ENCODE measurements around the gene ARHGEF2.
"Not testable (repeated sequence)": the region's sequence is repeated elsewhere in the genome, so short reads cannot be mapped to it uniquely, and the experiment has no call there.

Gene ARHGEF2

DNA sequence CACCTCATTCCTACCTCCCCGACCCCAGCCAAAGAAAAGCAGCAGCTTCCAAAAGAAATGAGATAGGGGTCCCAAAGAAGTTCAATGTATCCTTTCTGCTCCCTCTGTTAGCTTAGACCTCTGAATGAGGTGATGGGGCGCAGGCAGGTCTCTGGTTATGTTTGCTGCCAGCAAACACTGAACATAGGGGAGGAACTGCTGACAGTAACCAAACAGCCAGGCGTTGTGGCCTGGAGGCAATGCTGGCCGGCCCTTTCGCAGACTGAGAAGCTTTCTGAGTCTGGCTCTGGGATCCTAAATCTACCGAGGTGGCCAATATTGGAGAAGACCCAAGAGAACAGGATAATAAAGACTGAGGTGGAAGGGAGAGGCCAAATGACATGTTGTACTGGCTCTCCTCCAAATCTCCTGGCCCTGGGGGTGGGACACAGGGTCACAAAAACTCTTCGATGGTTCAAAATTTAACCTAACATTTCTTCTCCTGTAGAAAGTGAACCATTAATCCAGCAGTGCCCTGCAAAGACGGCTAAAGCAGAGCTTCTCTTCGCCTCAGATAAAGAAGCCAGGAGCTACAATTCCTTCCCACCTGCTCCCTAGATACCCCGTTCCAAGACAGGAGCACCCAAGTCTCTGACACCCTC, 22.8 kb upstream of the ARHGEF2 start:
- no peak for DNase-seq (ENCODE audit: low read depth)
- no peak overlapping the region for H3K4me3 ChIP-seq (ENCODE audit: low read depth, low read length)

DNA sequence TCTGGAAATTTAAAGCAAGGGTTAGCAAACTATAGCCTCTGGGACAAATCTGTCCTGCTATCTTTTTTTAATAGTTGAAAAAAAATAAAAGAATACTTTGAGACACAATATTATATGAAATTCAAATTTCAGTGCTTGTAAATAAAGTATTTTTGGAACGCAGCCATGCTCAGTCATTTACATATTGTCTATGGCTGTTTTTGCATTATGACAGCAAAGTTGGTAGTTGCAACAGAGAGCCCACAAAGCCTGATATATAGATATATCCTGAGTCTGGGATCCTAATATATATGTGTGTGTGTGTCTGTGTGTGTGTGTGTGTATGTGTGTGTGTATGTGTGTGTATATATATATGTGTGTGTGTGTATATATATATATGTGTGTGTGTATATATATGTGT, 21.6 kb upstream of the ARHGEF2 start:
- no peak for DNase-seq (ENCODE audit: low read depth)
- TF ChIP-seq, protein P1, sequence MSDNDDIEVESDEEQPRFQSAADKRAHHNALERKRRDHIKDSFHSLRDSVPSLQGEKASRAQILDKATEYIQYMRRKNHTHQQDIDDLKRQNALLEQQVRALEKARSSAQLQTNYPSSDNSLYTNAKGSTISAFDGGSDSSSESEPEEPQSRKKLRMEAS (IDR thresholded peaks at IDR 0.05; ENCODE audit: low read depth, low read length): no peak
- TF ChIP-seq, protein P2, sequence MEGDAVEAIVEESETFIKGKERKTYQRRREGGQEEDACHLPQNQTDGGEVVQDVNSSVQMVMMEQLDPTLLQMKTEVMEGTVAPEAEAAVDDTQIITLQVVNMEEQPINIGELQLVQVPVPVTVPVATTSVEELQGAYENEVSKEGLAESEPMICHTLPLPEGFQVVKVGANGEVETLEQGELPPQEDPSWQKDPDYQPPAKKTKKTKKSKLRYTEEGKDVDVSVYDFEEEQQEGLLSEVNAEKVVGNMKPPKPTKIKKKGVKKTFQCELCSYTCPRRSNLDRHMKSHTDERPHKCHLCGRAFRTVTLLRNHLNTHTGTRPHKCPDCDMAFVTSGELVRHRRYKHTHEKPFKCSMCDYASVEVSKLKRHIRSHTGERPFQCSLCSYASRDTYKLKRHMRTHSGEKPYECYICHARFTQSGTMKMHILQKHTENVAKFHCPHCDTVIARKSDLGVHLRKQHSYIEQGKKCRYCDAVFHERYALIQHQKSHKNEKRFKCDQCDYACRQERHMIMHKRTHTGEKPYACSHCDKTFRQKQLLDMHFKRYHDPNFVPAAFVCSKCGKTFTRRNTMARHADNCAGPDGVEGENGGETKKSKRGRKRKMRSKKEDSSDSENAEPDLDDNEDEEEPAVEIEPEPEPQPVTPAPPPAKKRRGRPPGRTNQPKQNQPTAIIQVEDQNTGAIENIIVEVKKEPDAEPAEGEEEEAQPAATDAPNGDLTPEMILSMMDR (IDR thresholded peaks at IDR 0.05; ENCODE audit: low read depth, low read length): no peak
- TF ChIP-seq MYC (IDR thresholded peaks at IDR 0.05; ENCODE audit: low read depth, low read length) (no peak), POLR2A (IDR thresholded peaks at IDR 0.05; ENCODE audit: extremely low read depth, insufficient read length) (no peak)
- H3K4me3 ChIP-seq (ENCODE audit: low read depth, low read length): no peak overlapping the region

More for the DNA sequence above, 22.8 kb upstream of the ARHGEF2 start:
- TF ChIP-seq POLR2A (IDR thresholded peaks at IDR 0.05; ENCODE audit: extremely low read depth, insufficient read length): no peak
- TF ChIP-seq, protein P1 (IDR thresholded peaks at IDR 0.05; ENCODE audit: low read depth, low read length): no peak
- TF ChIP-seq, protein P2 (IDR thresholded peaks at IDR 0.05; ENCODE audit: low read depth, low read length): no peak
- TF ChIP-seq MYC (IDR thresholded peaks at IDR 0.05; ENCODE audit: low read depth, low read length): no peak

DNA sequence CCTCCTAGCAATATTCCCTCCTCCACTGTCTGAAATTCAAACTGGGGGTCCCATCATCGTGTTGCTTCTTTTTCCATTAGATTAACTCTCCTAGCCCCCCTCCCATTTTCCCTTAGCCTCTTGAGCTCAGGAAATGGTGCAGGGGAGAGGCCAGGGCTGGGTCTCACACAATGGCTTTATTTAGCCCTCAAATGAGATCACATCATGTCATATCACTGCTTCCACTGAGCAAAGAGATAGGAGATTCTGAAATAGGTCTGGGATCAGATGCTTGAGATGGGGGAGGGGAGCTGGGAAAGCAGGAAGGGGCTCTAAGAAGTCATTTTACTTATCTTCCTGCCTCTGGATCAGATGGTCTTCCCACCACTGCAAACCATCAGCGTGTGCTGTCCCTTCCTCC, 17.8 kb upstream of the ARHGEF2 start:
- DNase-seq (ENCODE audit: low read depth): no peak
- no peak for TF ChIP-seq POLR2A (IDR thresholded peaks at IDR 0.05; ENCODE audit: extremely low read depth, insufficient read length)
- TF ChIP-seq MYC (IDR thresholded peaks at IDR 0.05; ENCODE audit: low read depth, low read length): no peak
- H3K4me3 ChIP-seq (ENCODE audit: low read depth, low read length): no peak overlapping the region

DNA sequence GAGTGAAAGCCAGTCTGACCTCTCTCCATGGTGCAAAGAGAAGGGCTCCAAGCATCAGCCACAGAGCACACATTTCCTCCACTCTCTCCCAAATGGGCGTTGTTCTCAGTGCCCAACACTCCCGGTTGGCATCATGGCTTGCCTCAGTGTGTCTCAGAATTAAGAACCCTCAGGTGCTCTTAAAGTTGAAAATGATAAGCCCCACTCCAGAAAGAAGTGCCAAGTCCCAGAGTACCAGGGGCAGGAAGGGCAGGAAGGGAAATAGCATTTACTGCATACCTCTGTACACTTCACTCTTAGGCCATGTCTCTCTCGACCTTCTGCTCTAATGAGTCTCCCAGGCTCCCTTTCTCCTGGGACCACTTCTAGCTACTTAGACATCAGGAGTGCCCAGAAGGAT, 15.2 kb upstream of the ARHGEF2 start:
- H3K4me3 ChIP-seq (ENCODE audit: low read depth, low read length): no peak overlapping the region
- TF ChIP-seq, protein P2 (IDR thresholded peaks at IDR 0.05; ENCODE audit: low read depth, low read length): no peak
- TF ChIP-seq, protein P1 (IDR thresholded peaks at IDR 0.05; ENCODE audit: low read depth, low read length): no peak
- TF ChIP-seq POLR2A (IDR thresholded peaks at IDR 0.05; ENCODE audit: extremely low read depth, insufficient read length) (no peak), MYC (IDR thresholded peaks at IDR 0.05; ENCODE audit: low read depth, low read length) (no peak)
- no peak for DNase-seq (ENCODE audit: low read depth)

DNA sequence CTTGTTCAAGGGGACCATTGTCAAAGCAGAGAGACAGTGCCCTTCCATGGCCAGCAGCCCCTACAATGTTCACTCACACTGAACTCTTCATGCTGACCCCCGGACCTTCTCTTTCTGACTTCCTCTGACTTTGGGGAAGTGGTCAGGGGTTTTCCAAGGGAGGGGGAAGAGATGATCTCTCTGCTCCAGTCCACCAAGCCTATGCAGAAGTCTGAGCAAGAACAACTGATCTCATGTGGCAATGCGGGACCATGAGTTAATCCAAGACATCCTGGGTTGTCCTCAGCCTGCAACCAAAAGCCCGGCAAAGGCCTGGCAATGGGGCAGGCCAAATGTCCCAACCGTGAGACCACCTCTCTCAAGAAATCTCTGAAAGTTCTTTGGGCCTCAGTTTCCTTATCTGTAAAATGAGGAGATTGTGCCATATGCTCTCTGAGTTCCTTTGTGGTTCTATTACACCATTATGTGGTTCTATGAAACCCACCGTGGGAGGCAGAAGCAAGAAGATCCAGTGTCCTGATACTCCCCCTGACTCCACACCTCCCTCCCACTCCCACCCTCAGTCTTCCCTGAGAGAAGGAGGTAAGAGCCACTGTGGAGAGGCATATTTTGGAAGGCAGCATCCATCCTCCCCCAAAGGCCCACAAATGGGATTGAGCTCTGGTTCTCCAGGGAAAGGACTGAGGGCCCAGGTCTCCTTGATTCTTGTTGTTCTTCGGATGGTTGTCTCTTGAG, 11.8 kb upstream of the ARHGEF2 start:
- DNase-seq (ENCODE audit: low read depth): peak; percentile 79
- H3K4me3 ChIP-seq (ENCODE audit: low read depth, low read length): no peak overlapping the region
- TF ChIP-seq, protein P1 (IDR thresholded peaks at IDR 0.05; ENCODE audit: low read depth, low read length): 0 out of 2 replicates have a peak, but pooled peaks have one; percentile 1
- TF ChIP-seq MYC (IDR thresholded peaks at IDR 0.05; ENCODE audit: low read depth, low read length): no peak; the same call in 1 of the 2 replicates

DNA sequence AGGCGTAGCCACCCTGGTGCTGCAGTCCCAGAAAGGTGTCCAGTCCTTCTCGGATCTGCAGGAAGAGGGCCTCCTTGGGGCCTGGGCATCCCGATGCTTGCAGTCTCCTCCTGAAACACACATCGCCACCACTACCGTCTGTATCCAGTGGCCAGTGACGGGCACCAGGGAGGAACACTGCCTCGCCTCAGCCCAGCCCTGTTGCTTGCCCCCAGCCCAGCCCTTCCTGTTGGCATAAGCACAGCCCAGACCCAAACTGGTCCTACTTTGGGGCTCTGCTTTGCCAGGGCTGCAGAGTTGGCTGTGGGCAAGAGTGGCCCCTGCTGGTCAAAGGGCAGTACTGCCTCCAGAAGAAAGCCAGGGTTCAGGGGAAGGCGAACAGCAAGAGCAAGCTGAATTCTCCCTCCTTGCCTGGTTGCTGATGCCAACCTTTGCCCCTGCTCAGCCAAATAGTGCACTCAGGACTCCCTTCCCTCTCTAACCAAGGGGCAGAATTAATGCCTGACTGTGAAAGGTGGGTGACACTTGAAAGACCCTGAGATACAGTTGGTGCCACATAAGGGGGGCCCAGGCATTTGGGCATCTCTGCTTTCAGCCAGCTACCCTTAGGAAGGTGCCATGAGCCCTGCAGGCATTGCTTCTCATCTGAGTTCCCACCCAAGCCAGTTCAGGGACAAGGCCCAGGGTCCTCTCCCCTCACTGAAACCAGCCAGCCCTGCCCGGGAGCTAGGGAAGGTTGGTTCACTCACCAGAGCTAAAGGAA, 11.1 kb upstream of the ARHGEF2 start:
- peak; percentile 82 for DNase-seq (ENCODE audit: low read depth)
- no peak overlapping the region for H3K4me3 ChIP-seq (ENCODE audit: low read depth, low read length)
- TF ChIP-seq, protein P2 (IDR thresholded peaks at IDR 0.05; ENCODE audit: low read depth, low read length): peak; percentile 97
- no peak for TF ChIP-seq POLR2A (IDR thresholded peaks at IDR 0.05; ENCODE audit: extremely low read depth, insufficient read length)
- TF ChIP-seq, protein P1 (IDR thresholded peaks at IDR 0.05; ENCODE audit: low read depth, low read length): no peak

DNA sequence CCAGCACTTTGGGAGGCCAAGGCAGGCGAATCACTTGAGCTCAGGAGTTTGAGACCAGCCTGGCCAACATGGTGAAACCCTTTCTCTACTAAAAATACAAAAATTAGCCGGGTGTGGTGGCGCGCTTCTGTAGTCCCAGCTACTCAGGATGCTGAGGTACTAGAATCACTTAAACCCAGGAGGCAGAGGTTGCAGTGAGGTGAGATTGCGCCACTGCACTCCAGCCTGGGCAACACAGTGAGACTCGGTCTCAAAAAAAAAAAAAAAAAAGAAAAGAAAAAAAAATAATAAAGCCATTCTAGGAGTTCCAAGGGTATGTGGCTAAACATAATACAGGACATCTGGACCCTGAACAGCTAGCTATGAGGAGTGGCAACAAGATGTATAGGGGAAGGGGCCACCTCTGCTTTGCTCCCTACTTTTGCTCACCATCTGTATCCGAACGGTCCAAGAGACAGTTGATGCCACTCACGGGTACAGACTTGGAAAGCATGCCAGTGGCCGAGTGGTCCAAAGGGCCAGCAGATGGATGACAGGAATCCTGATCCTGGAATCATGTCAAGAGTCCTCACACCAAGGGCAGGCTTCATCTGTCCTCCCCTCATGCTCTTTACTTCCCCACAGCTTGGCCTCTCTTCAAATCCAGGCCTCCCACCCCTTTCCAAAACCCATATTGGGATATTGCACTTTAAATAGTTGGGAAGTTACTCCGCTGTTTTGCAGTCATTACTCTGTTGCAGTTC, 6.7 kb upstream of the ARHGEF2 start:
- DNase-seq (ENCODE audit: low read depth); H3K4me3 ChIP-seq (ENCODE audit: low read depth, low read length): not testable (repeated sequence)

Measured in NB4 (cell line).